ENCODE results near the gene CNTN2.

GRCh38 chr1:205028390-205028789 lies 14.6 kb upstream of the CNTN2 start:
- TF ChIP-seq REST (IDR thresholded peaks at IDR 0.05; ENCODE audit: insufficient read depth in 1 of 2, low read depth in 2 of 2, low read length in 2 of 2) (no peak), TAF1 (IDR thresholded peaks at IDR 0.05; ENCODE audit: borderline replicate concordance, insufficient read depth, low read length) (no peak)
